K562 (cell line): ENCODE results near the gene TMA16.

Source experiments
- ELF1 ChIP-seq: fragments of 200-800 bp; sonication (Bioruptor generic); IDR thresholded peaks from 2 replicates; pipeline ENCODE4 v1.6.1; 2016; ENCODE audit warnings: missing genetic modification characterization, missing compliant biosample characterization
- KAT7 ChIP-seq: sonication (generic); formaldehyde crosslinking; IDR thresholded peaks from 2 replicates; pipeline ENCODE4 v1.8.0; 2022; ENCODE audit warnings: missing genetic modification reagents, mild to moderate bottlenecking, borderline replicate concordance
- MYNN ChIP-seq, 2 experiments: sonication (generic); formaldehyde crosslinking in 1 of 2; IDR thresholded peaks; 2 replicates each; pipeline versions ENCODE4 v1.5.0 to v1.6.1; 2016 to 2020; ENCODE audit warnings: antibody characterized with exemption in 1 of 2, missing genetic modification reagents in 1 of 2
- TBP ChIP-seq: optimal IDR thresholded peaks from 2 replicates; pipeline ENCODE3; 2011; ENCODE audit warnings: low read depth, low read length, improper control_type of control experiment
- TF ChIP-seq, protein P1 (sequence below): fragments of 450-650 bp; IDR thresholded peaks from 2 replicates; pipeline ENCODE4 v1.6.1; 2017; ENCODE audit warnings: antibody characterized with exemption, mild to moderate bottlenecking
- TF ChIP-seq, protein P2 (sequence below): fragments of 450-650 bp; IDR thresholded peaks from 2 replicates; pipeline ENCODE4 v1.6.1; 2016; ENCODE audit warnings: borderline replicate concordance
- TF ChIP-seq, protein P3 (sequence below): fragments of 450-650 bp; IDR thresholded peaks from 2 replicates; pipeline ENCODE4 v1.6.1; 2016
- TF ChIP-seq, protein P4 (sequence below), 2 experiments: fragments of 450-650 bp in 1 of 2; IDR thresholded peaks; 2 replicates each; pipeline ENCODE4 v1.6.1; 2011 to 2017; ENCODE audit warnings: low read depth in 2 of 2, antibody characterized with exemption in 1 of 2, borderline replicate concordance in 1 of 2, low read length in 1 of 2, mild to moderate bottlenecking in 1 of 2, mixed read lengths in 1 of 2; ENCODE audit not compliant: control insufficient read depth in 1 of 2
- TF ChIP-seq, protein P5 (sequence below), 2 experiments: fragments of 450-650 bp; IDR thresholded peaks; 2 replicates each; pipeline ENCODE4 v1.6.1; 2016; ENCODE audit warnings: mild to moderate bottlenecking in 2 of 2, borderline replicate concordance in 1 of 2, low read depth in 1 of 2, moderate library complexity in 1 of 2
- TF ChIP-seq, protein P6 (sequence below): fragments of 450-650 bp; formaldehyde crosslinking; IDR thresholded peaks from 2 replicates; pipeline ENCODE4 v1.4.0; 2022; ENCODE audit warnings: missing genetic modification characterization

DNA sequence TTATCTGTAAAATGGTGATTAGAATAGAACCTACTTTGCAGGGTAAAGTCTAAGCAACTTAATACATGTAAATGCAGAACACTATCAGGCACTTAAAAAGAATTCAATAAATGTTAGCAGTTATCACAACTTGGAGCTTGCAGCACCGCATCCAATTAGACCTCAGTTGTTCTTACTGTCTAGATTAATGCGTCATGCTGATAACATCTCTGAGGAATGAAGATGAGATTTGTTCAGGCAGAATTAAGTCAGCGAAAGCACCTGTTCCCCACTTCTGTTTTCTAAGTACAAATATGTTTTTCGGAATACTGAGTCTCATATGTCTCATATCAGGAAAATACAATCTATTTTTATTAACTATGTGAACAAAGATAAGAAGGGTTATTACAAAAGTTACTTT lies 58.7 kb downstream of the TMA16 start:
- TF ChIP-seq, protein P1, sequence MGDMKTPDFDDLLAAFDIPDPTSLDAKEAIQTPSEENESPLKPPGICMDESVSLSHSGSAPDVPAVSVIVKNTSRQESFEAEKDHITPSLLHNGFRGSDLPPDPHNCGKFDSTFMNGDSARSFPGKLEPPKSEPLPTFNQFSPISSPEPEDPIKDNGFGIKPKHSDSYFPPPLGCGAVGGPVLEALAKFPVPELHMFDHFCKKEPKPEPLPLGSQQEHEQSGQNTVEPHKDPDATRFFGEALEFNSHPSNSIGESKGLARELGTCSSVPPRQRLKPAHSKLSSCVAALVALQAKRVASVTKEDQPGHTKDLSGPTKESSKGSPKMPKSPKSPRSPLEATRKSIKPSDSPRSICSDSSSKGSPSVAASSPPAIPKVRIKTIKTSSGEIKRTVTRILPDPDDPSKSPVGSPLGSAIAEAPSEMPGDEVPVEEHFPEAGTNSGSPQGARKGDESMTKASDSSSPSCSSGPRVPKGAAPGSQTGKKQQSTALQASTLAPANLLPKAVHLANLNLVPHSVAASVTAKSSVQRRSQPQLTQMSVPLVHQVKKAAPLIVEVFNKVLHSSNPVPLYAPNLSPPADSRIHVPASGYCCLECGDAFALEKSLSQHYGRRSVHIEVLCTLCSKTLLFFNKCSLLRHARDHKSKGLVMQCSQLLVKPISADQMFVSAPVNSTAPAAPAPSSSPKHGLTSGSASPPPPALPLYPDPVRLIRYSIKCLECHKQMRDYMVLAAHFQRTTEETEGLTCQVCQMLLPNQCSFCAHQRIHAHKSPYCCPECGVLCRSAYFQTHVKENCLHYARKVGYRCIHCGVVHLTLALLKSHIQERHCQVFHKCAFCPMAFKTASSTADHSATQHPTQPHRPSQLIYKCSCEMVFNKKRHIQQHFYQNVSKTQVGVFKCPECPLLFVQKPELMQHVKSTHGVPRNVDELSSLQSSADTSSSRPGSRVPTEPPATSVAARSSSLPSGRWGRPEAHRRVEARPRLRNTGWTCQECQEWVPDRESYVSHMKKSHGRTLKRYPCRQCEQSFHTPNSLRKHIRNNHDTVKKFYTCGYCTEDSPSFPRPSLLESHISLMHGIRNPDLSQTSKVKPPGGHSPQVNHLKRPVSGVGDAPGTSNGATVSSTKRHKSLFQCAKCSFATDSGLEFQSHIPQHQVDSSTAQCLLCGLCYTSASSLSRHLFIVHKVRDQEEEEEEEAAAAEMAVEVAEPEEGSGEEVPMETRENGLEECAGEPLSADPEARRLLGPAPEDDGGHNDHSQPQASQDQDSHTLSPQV: no peak
- TF ChIP-seq, protein P2, sequence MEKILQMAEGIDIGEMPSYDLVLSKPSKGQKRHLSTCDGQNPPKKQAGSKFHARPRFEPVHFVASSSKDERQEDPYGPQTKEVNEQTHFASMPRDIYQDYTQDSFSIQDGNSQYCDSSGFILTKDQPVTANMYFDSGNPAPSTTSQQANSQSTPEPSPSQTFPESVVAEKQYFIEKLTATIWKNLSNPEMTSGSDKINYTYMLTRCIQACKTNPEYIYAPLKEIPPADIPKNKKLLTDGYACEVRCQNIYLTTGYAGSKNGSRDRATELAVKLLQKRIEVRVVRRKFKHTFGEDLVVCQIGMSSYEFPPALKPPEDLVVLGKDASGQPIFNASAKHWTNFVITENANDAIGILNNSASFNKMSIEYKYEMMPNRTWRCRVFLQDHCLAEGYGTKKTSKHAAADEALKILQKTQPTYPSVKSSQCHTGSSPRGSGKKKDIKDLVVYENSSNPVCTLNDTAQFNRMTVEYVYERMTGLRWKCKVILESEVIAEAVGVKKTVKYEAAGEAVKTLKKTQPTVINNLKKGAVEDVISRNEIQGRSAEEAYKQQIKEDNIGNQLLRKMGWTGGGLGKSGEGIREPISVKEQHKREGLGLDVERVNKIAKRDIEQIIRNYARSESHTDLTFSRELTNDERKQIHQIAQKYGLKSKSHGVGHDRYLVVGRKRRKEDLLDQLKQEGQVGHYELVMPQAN: no peak
- no peak for TF ChIP-seq ELF1
- TF ChIP-seq, protein P3, sequence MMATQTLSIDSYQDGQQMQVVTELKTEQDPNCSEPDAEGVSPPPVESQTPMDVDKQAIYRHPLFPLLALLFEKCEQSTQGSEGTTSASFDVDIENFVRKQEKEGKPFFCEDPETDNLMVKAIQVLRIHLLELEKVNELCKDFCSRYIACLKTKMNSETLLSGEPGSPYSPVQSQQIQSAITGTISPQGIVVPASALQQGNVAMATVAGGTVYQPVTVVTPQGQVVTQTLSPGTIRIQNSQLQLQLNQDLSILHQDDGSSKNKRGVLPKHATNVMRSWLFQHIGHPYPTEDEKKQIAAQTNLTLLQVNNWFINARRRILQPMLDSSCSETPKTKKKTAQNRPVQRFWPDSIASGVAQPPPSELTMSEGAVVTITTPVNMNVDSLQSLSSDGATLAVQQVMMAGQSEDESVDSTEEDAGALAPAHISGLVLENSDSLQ: no peak
- TF ChIP-seq, protein P4, sequence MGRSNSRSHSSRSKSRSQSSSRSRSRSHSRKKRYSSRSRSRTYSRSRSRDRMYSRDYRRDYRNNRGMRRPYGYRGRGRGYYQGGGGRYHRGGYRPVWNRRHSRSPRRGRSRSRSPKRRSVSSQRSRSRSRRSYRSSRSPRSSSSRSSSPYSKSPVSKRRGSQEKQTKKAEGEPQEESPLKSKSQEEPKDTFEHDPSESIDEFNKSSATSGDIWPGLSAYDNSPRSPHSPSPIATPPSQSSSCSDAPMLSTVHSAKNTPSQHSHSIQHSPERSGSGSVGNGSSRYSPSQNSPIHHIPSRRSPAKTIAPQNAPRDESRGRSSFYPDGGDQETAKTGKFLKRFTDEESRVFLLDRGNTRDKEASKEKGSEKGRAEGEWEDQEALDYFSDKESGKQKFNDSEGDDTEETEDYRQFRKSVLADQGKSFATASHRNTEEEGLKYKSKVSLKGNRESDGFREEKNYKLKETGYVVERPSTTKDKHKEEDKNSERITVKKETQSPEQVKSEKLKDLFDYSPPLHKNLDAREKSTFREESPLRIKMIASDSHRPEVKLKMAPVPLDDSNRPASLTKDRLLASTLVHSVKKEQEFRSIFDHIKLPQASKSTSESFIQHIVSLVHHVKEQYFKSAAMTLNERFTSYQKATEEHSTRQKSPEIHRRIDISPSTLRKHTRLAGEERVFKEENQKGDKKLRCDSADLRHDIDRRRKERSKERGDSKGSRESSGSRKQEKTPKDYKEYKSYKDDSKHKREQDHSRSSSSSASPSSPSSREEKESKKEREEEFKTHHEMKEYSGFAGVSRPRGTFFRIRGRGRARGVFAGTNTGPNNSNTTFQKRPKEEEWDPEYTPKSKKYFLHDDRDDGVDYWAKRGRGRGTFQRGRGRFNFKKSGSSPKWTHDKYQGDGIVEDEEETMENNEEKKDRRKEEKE (IDR thresholded peaks at IDR 0.05; ENCODE audit: borderline replicate concordance in 1 of 2, control insufficient read depth in 1 of 2, low read depth in 2 of 2, low read length in 1 of 2): no peak
- TF ChIP-seq, protein P5, sequence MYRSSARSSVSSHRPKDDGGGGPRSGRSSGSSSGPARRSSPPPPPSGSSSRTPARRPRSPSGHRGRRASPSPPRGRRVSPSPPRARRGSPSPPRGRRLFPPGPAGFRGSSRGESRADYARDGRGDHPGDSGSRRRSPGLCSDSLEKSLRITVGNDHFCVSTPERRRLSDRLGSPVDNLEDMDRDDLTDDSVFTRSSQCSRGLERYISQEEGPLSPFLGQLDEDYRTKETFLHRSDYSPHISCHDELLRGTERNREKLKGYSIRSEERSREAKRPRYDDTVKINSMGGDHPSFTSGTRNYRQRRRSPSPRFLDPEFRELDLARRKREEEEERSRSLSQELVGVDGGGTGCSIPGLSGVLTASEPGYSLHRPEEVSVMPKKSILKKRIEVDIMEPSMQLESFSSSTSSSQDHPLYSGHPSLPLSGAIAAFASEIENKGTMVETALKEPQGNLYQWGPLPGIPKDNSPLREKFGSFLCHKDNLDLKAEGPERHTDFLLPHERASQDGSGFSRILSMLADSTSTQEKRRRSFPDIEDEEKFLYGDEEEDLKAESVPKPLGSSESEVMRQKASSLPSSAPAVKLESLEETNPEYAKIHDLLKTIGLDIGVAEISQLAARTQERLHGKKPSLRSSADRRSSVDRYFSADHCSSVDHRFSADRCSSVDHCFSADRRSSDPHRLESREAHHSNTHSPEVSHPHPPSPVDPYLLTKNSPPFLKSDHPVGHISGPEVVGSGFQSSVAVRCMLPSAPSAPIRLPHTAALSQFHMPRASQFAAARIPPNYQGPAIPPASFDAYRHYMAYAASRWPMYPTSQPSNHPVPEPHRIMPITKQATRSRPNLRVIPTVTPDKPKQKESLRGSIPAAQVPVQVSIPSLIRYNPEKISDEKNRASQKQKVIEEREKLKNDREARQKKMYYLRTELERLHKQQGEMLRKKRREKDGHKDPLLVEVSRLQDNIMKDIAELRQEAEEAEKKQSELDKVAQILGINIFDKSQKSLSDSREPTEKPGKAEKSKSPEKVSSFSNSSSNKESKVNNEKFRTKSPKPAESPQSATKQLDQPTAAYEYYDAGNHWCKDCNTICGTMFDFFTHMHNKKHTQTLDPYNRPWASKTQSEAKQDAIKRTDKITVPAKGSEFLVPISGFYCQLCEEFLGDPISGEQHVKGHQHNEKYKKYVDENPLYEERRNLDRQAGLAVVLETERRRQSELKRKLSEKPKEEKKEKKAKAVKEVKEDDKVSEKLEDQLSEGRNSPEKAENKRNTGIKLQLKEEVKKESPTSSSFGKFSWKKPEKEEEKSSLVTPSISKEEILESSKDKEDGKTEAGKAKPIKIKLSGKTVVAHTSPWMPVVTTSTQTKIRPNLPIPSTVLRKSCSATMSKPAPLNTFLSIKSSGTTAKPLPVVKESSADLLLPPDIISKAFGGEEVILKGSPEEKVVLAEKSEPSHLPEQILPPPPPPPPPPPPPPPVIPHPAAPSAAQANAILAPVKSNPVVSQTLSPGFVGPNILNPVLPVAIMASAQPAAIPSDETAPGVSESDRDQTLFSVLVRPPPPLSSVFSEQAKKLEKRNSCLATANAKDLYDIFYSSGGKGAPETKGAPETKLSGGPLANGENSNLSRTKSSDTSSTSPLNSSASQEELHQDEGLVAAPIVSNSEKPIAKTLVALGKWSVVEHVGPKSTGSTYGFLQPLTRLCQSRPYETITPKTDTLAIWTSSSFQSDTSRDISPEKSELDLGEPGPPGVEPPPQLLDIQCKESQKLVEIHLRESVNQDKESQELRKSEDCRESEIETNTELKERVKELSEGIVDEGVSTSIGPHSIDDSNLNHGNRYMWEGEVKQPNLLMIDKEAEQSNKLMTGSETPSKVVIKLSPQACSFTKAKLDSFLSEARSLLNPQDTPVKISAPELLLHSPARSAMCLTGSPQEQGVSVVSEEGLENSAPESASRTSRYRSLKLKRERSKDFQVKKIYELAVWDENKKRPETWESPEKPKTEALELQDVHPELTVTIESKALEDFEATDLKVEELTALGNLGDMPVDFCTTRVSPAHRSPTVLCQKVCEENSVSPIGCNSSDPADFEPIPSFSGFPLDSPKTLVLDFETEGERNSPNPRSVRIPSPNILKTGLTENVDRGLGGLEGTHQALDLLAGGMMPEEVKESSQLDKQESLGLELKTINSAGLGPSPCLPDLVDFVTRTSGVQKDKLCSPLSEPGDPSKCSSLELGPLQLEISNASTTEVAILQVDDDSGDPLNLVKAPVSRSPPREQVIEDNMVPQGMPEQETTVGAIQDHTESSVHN (IDR thresholded peaks at IDR 0.05; ENCODE audit: borderline replicate concordance in 1 of 2, low read depth in 1 of 2): no peak
- TF ChIP-seq KAT7 (CRISPR knock-in tag): no peak
- TF ChIP-seq, protein P6, sequence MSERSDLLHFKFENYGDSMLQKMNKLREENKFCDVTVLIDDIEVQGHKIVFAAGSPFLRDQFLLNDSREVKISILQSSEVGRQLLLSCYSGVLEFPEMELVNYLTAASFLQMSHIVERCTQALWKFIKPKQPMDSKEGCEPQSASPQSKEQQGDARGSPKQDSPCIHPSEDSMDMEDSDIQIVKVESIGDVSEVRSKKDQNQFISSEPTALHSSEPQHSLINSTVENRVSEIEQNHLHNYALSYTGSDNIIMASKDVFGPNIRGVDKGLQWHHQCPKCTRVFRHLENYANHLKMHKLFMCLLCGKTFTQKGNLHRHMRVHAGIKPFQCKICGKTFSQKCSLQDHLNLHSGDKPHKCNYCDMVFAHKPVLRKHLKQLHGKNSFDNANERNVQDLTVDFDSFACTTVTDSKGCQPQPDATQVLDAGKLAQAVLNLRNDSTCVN: no peak
- no peak for TF ChIP-seq TBP
- no peak for TF ChIP-seq MYNN (IDR thresholded peaks at IDR 0.05)
- no peak for TF ChIP-seq MYNN (CRISPR knock-in tag; IDR thresholded peaks at IDR 0.05)
